Measurements from ENCODE around the gene F8A2.
"Not testable (repeated sequence)": the region's sequence is repeated elsewhere in the genome, so short reads cannot be mapped to it uniquely, and the experiment has no call there.

The F8A2 gene

DNA sequence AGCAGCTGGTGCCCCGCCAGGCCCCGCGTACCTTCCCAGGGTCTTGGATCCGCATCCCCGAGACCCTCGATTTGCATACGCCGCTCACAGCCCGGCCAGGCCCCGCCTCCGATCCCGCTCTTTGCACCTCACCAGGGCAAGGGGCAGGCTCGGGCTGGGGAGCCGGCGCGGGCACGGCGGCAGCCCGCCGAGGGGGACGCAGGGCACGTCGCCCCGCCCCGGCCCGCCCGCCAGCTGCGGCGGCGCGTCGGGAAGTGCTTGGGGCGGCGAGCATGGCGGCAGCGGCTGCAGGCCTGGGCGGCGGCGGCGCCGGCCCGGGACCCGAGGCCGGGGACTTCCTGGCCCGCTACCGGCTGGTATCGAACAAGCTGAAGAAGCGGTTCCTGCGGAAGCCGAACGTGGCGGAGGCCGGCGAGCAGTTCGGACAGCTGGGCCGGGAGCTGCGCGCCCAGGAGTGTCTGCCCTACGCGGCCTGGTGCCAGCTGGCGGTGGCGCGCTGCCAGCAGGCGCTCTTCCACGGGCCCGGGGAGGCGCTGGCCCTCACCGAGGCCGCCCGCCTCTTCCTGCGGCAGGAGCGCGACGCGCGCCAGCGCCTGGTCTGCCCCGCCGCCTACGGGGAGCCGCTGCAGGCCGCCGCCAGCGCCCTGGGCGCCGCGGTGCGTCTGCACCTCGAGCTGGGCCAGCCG, at the start of gene F8A2:
F8A2 (plus strand) TSS at position 253 of the 686 bp plus-strand sequence; CDS start at position 273, 20 bp downstream.
- not testable (repeated sequence) for DNase-seq

DNA sequence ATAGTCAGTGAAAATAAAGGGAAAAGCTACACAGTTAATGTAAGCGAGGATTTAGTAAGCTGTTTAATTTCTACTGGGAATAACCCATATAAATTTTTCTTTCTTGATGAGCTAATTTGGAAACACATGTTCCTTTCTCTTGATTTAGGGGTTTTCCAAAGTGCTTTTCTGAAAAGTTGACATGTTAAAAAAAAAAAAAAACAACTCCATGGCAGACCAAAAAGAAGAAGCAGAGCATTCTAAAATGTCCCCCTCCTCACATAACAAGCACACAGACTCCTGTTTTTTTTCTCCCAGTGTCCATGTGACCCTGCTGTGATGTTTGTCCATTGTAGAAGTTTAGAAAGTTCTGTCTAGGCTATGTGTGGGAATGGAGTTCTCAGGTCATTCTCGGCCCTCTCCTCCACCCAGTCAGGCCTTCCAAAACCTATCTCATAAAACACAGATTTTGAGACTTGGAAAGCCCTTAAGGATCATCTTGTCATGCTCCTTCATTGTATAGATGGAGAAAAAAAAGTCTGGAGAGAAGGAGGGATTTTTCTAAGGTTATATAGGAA, 48.3 kb upstream of the F8A2 start:
- no peak for DNase-seq

DNA sequence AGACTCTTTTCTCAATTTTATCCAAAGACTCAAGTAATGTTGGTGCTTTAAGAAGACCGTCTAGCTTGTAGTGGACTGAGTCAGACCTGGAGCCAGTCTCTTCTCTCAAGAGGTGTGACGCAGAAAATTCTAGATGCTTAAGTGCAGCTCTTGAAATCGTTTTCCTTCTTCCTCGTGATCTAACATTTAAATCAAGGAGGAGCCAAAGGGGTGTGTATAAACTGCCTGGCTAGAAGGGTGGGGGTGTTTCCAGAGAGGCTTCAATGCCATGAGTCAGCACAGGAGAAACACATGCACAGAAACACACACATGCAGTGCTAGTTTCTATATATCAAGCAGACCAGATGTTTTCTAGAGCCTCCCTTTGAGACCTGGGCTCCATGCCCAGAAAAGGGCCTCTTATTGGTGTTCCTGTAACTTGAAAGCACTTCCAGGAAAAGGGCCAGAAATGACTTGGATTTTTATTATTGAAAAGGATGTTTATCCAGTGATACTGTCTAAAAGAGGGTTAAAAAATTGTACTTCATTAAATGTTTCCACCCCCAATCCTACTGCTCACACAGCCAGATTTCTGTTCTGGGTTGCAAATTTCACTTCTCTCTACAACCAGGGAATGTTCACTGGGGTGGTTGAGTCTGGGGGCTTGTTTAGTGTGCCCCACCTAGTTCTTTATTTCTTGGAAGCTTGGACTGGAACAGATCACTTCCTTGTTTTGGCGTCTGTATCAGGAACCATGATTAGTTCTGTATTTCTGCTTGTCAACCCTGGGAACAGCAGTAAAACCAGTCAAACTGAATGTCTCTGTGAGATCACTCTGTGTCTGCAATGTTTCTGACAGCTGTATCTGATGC, 47.2 kb upstream of the F8A2 start, which contains the start of gene CLIC2:
CLIC2 (minus strand) TSS at position 129 of the 851 bp plus-strand sequence. CDS start 187 bp downstream, outside the sequence.
- DNase-seq, result peak; percentile 63

GRCh38 chrX:155335337-155335712, 46.6 kb upstream of the F8A2 start:
- DNase-seq, result not testable (repeated sequence)

GRCh38 chrX:155345689-155346088, 36.2 kb upstream of the F8A2 start:
- DNase-seq, result not testable (repeated sequence)

- not testable (repeated sequence) for DNase-seq
Observed at GRCh38 chrX:155349448-155349847, 32.4 kb upstream of the F8A2 start.

DNA sequence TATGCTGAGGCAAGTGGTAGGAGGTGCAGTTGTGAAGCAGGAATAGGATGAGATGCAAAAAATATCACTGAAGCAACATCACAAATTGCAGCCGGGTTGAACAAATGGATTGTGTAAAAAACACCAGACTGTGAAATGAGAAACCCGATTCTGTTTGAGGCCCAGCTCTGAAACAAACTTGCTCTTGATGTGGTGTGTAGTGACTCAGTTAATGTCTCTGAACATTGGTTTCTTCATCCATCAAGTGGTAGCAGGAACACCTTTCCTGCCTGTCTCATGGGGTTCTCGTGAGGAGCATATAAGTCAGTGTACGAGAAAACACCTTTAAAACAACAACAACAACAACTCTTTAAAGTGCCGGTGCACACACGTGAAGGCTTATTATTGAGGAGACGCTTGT, 18.2 kb upstream of the F8A2 start:
- DNase-seq, result not testable (repeated sequence)

- DNase-seq, result not testable (repeated sequence)
Observed at GRCh38 chrX:155373777-155374458, 8.0 kb upstream of the F8A2 start.

- DNase-seq, result not testable (repeated sequence)
Observed at GRCh38 chrX:155379802-155380201, 2.1 kb upstream of the F8A2 start.

DNA sequence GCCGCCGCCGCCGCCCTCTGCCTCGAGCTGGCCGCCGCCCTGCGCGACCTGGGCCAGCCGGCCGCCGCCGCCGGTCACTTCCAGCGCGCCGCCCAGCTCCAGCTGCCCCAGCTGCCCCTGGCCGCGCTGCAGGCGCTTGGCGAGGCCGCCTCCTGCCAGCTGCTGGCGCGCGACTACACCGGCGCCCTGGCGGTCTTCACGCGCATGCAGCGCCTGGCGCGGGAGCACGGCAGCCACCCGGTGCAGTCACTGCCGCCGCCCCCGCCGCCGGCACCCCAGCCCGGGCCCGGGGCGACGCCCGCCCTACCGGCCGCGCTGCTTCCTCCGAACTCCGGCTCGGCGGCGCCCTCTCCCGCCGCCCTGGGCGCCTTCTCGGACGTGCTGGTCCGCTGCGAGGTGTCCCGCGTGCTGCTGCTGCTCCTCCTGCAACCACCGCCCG, 653 bp downstream of the F8A2 start:
- not testable (repeated sequence) for DNase-seq

GRCh38 chrX:155389634-155390033, 7.7 kb downstream of the F8A2 start:
- DNase-seq, result no peak

DNA sequence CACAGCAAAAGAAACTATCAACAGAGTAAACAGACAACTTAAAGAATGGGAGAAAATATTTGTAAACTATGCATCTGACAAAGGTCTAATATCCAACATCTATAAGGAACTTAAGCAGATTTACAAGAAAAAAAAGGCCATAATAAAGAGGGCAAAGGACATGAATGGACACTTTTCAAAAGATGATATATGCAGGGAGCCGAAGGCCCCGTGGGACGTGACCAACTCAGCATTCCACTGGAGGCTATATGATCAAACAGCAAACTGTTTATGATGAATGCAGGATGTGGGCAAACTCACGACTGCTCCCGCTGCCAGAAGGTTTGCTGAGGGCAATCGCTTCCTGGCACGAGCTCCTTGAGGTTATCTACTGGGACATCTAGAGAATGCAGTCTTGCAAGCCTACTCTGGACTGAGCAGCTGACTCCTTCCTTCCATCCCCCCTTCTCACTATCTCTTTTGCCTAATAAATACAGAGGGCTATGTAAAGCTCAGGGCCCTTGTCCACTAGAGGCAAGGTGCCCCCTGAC, 12.9 kb downstream of the F8A2 start:
- DNase-seq, result not testable (repeated sequence)

- no peak for DNase-seq
Observed at GRCh38 chrX:155406429-155406828, 24.5 kb downstream of the F8A2 start.

DNA sequence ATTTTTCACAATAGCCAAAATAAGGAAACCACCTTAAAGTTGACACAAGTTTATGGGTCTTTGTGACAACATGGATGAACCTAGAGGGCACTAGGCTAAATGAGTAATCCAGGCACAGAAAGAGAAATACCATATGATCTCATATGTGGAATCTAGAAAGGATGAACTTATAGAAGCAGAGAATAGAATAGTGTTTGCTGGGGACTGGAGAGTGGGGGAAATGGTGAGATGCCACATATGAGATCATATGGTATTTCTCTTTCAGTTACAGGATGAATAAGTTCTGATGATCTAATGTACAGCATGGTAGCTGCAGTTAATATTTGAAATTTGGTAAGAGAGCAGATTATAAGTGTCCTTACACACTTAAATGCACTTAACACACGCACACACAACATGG, 35.9 kb downstream of the F8A2 start:
- no peak for DNase-seq
